A549 (cell line): Measurements from ENCODE around the gene B3GNT7. TPM values are rescaled to one million over a fixed set of nuclear protein-coding genes. Genes with fewer than 3 reads are reported as not detected.

ENCODE experiments used
- ATAC-seq, 2 experiments: fragments of 200-7000 bp in 1 of 2; fragments of >200 bp in 1 of 2; cut with Nextera tagmentation in 1 of 2; cut with Tn5 transposase in 1 of 2; 3 replicates each; pipeline versions ENCODE4 v1.8.0 to v1.9.1; 2018 to 2020; ENCODE audit warnings: mild to moderate bottlenecking in 1 of 2, moderate library complexity in 1 of 2
- CTCF ChIA-PET: fragments of 300-600 bp; sonication (Branson Sonifier 250); formaldehyde crosslinking; extraction: SDS; loops from one replicate; lab custom pipeline; 2021; ENCODE audit warnings: antibody characterized with exemption, inconsistent platforms; lab: Yijun Ruan, JAX
- POLR2A ChIA-PET: fragments of 350-600 bp; formaldehyde crosslinking; extraction: SDS; loops from one replicate; lab custom pipeline; 2021; ENCODE audit warnings: antibody characterized with exemption, inconsistent platforms; lab: Yijun Ruan, JAX
- DNase-seq, 2 experiments: peaks; one replicate each; pipeline versions ENCODE4 v3.0.0 to v3.0.0-alpha.2; 2011 to 2016; ENCODE audit warnings: low read depth in 1 of 2, low spot score in 1 of 2
- FAIRE-seq: peaks from 2 replicates; lab custom pipeline; 2011; peaks lifted over from hg19 to GRCh38; lab: Jason Lieb, UNC
- H3K27ac ChIP-seq, 2 experiments: fragments of >200 bp; sonication (Bioruptor Twin); formaldehyde crosslinking; 3 replicates each; pipeline ENCODE4 v1.5.1; 2016 to 2017
- H3K4me1 ChIP-seq: fragments of >200 bp; sonication (Bioruptor Twin); formaldehyde crosslinking; 3 replicates; pipeline ENCODE4 v1.6.1; 2016
- H3K4me2 ChIP-seq: fragments of >200 bp; sonication (Bioruptor Twin); formaldehyde crosslinking; 3 replicates; pipeline ENCODE4 v1.6.1; 2016
- H3K4me3 ChIP-seq: fragments of >200 bp; sonication (Bioruptor Twin); formaldehyde crosslinking; 3 replicates; pipeline ENCODE4 v1.5.1; 2016
- H3K9me3 ChIP-seq: fragments of >200 bp; sonication (Bioruptor Twin); formaldehyde crosslinking; 3 replicates; pipeline ENCODE4 v1.6.1; 2016
- BHLHE40 ChIP-seq: IDR thresholded peaks from 2 replicates; pipeline ENCODE4 v1.6.1; 2012; ENCODE audit warnings: low read depth, low read length, inconsistent platforms
- CEBPB ChIP-seq, 2 experiments: fragments of >200 bp in 1 of 2; sonication (Bioruptor Twin) in 1 of 2; formaldehyde crosslinking in 1 of 2; IDR thresholded peaks; 2 replicates each; pipeline ENCODE4 v1.6.1; 2012 to 2016
- CHD2 ChIP-seq: fragments of 150-350 bp; IDR thresholded peaks from 2 replicates; pipeline ENCODE4 v1.6.1; 2014; ENCODE audit warnings: low read length; ENCODE audit not compliant: partially characterized antibody
- EP300 ChIP-seq, 2 experiments: fragments of >200 bp; sonication (Bioruptor Twin); formaldehyde crosslinking; IDR thresholded peaks; 2 replicates in 1 of 2; 3 replicates in 1 of 2; pipeline ENCODE4 v1.6.1; 2016 to 2017
- FOSL2 ChIP-seq, 2 experiments: fragments of 450-650 bp in 1 of 2; fragments of >200 bp in 1 of 2; sonication (Bioruptor Twin) in 1 of 2; formaldehyde crosslinking; IDR thresholded peaks; 2 replicates each; pipeline versions ENCODE4 v1.5.0 to v1.6.1; 2016 to 2020; ENCODE audit warnings: mild to moderate bottlenecking in 1 of 2, moderate library complexity in 1 of 2
- FOXS1 ChIP-seq: fragments of 250-450 bp; sonication (Bioruptor Pico); IDR thresholded peaks from 2 replicates; pipeline ENCODE4 v1.5.0; 2020; ENCODE audit warnings: mild to moderate bottlenecking, moderate library complexity
- GATA3 ChIP-seq: IDR thresholded peaks from 2 replicates; pipeline ENCODE4 v1.6.1; 2012; ENCODE audit warnings: borderline replicate concordance
- HOXA7 ChIP-seq: fragments of 250-450 bp; sonication (Bioruptor Pico); IDR thresholded peaks from 2 replicates; pipeline ENCODE4 v1.5.0; 2020; ENCODE audit warnings: mild to moderate bottlenecking, moderate library complexity
- JUNB ChIP-seq: fragments of >200 bp; sonication (Bioruptor Twin); formaldehyde crosslinking; IDR thresholded peaks from 2 replicates; pipeline ENCODE4 v1.6.1; 2016
- KDM1A ChIP-seq: fragments of 200-600 bp; sonication (generic); IDR thresholded peaks from 2 replicates; pipeline ENCODE4 v1.6.1; 2016; ENCODE audit warnings: low read depth, mild to moderate bottlenecking
- NPAS2 ChIP-seq: fragments of 250-450 bp; sonication (Bioruptor Pico); IDR thresholded peaks from 2 replicates; pipeline ENCODE4 v1.8.0; 2022; ENCODE audit warnings: mild to moderate bottlenecking, moderate library complexity, borderline replicate concordance
- POLR2AphosphoS2 ChIP-seq: conservative IDR thresholded peaks from 2 replicates; pipeline ENCODE4 v1.6.1; 2012; ENCODE audit warnings: low read length, improper control_type of control experiment, inconsistent platforms
- SMC3 ChIP-seq: fragments of >200 bp; sonication (Bioruptor Twin); formaldehyde crosslinking; IDR thresholded peaks from 3 replicates; pipeline ENCODE4 v1.6.1; 2018; ENCODE audit warnings: inconsistent platforms
- SREBF2 ChIP-seq: fragments of 450-650 bp; IDR thresholded peaks from 2 replicates; pipeline ENCODE4 v1.6.1; 2014; ENCODE audit warnings: mild to moderate bottlenecking, moderate library complexity
- TFCP2L1 ChIP-seq: fragments of 250-450 bp; sonication (Bioruptor Pico); IDR thresholded peaks from 2 replicates; pipeline ENCODE4 v1.5.0; 2021; ENCODE audit warnings: mild to moderate bottlenecking
- TP53 ChIP-seq: fragments of 250-450 bp; sonication (Bioruptor Pico); IDR thresholded peaks from 2 replicates; pipeline ENCODE4 v1.5.0; 2021; ENCODE audit warnings: mild to moderate bottlenecking, moderate library complexity
- WGBS: methylation state at CpG from one replicate; pipeline ENCODE4 v1.1.6; 2017; ENCODE audit errors: missing lambda C conversion rate; 5-methylcytosine and 5-hydroxymethylcytosine counted together
- polyA plus RNA-seq, 4 experiments: library from polyadenylated mRNA; depleted of rRNA in 3 of 4; stranded (reverse); fragments of >200 nt; fragmentation: RNase III in 1 of 4; extraction: RNeasy Plus Mini Kit Qiagen cat#74134 plus additional on column Dnase treatment in 1 of 4; gene quantifications; 2 replicates in 3 of 4; 3 replicates in 1 of 4; pipeline ENCODE4 v1.2.3, GENCODE V29; 2011 to 2017
- TF ChIP-seq, protein P1 (sequence below): fragments of 450-650 bp; IDR thresholded peaks from 2 replicates; pipeline ENCODE4 v1.6.1; 2014; ENCODE audit warnings: antibody characterized with exemption
- TF ChIP-seq, protein P2 (sequence below): fragments of 150-350 bp; IDR thresholded peaks from 2 replicates; pipeline ENCODE4 v1.6.1; 2014; ENCODE audit warnings: low read depth, mild to moderate bottlenecking, low read length
- TF ChIP-seq, protein P3 (sequence below): fragments of 250-450 bp; sonication (Bioruptor Pico); IDR thresholded peaks from 2 replicates; pipeline ENCODE4 v1.5.0; 2021; ENCODE audit warnings: mild to moderate bottlenecking, moderate library complexity, borderline replicate concordance
- TF ChIP-seq, protein P4 (sequence below): IDR thresholded peaks from 2 replicates; pipeline ENCODE4 v1.6.1; 2012; ENCODE audit warnings: low read depth, borderline replicate concordance
- TF ChIP-seq, protein P5 (sequence below): fragments of 250-450 bp; sonication (Bioruptor Pico); IDR thresholded peaks from 2 replicates; pipeline ENCODE4 v1.5.0; 2020; ENCODE audit warnings: low read depth, mild to moderate bottlenecking, moderate library complexity
- TF ChIP-seq, protein P6 (sequence below): fragments of 200-600 bp; sonication (generic); IDR thresholded peaks from 2 replicates; pipeline ENCODE4 v1.6.1; 2016; ENCODE audit warnings: antibody characterized with exemption, mild to moderate bottlenecking, moderate library complexity

B3GNT7 gene
- polyA plus RNA-seq, 2 of the 4 experiments (the other 2 are of a cell fraction), result 0.48 to 0.96 TPM

DNA sequence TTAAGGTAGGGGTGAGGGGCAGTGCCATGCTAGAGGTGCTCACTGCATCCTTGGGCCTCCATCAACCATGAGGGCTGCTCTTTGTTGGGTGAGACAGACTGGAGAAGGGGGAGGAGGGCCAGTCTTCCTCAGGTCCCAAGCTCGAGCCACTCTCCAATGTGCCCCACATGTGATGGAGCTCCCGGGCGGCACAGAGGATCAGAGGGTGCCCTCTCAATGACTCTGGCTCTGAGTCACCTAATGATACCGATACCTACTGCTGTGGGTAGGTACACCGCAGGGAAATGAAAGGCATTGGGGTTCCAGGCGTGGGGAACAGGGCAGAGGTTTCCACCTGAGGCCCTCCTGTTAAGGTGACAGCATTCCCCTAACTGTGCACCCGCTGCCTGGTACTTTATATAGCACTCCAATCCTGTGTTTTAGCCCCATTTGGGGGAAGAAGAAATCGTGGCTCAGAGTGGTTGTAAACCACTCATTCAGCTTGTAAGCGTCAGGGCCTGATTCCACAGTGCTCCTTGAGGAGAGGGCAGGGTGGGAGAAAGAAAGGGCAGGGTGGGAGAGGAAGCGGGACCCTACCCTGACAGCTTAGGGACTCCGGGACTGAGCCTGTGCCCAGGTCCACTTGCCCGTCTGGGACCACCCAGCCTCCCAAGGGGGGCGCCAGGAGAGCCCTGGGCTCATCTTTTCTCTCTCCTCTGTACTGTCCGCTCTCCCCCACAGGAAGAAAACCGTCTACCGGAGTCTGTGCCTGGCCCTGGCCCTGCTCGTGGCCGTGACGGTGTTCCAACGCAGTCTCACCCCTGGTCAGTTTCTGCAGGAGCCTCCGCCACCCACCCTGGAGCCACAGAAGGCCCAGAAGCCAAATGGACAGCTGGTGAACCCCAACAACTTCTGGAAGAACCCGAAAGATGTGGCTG lies 1.8 kb downstream of the B3GNT7 start:
- ATAC-seq, result no peak; a peak in 1 of 6 replicates
- H3K4me2 ChIP-seq, result no peak overlapping the region
- 87% methylated on average over 20 of the region's 22 CpGs for WGBS
- POLR2A ChIA-PET, result no interaction called here
- CTCF ChIA-PET, result interaction anchor here (0.8 to 12.7 kb wide), 6 partner anchors 14 to 170 kb away, joined by 3 to 141 read pairs (median 11); no protein-coding TSS in a partner anchor
- TF ChIP-seq, protein P1, sequence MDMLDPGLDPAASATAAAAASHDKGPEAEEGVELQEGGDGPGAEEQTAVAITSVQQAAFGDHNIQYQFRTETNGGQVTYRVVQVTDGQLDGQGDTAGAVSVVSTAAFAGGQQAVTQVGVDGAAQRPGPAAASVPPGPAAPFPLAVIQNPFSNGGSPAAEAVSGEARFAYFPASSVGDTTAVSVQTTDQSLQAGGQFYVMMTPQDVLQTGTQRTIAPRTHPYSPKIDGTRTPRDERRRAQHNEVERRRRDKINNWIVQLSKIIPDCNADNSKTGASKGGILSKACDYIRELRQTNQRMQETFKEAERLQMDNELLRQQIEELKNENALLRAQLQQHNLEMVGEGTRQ, result no peak
- TF ChIP-seq FOSL2 (IDR thresholded peaks at IDR 0.05) (no peak), FOSL2 (CRISPR knock-in tag; IDR thresholded peaks at IDR 0.05) (no peak), SREBF2 (no peak), TFCP2L1 (CRISPR knock-in tag) (no peak), NPAS2 (CRISPR knock-in tag) (no peak), SMC3 (no peak), GATA3 (no peak), HOXA7 (CRISPR knock-in tag) (no peak), JUNB (no peak)
- TF ChIP-seq, protein P2, sequence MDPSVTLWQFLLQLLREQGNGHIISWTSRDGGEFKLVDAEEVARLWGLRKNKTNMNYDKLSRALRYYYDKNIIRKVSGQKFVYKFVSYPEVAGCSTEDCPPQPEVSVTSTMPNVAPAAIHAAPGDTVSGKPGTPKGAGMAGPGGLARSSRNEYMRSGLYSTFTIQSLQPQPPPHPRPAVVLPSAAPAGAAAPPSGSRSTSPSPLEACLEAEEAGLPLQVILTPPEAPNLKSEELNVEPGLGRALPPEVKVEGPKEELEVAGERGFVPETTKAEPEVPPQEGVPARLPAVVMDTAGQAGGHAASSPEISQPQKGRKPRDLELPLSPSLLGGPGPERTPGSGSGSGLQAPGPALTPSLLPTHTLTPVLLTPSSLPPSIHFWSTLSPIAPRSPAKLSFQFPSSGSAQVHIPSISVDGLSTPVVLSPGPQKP, result no peak
- TF ChIP-seq, protein P3, sequence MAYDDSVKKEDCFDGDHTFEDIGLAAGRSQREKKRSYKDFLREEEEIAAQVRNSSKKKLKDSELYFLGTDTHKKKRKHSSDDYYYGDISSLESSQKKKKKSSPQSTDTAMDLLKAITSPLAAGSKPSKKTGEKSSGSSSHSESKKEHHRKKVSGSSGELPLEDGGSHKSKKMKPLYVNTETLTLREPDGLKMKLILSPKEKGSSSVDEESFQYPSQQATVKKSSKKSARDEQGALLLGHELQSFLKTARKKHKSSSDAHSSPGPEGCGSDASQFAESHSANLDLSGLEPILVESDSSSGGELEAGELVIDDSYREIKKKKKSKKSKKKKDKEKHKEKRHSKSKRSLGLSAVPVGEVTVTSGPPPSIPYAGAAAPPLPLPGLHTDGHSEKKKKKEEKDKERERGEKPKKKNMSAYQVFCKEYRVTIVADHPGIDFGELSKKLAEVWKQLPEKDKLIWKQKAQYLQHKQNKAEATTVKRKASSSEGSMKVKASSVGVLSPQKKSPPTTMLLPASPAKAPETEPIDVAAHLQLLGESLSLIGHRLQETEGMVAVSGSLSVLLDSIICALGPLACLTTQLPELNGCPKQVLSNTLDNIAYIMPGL (CRISPR knock-in tag), result no peak
- TF ChIP-seq, protein P4, sequence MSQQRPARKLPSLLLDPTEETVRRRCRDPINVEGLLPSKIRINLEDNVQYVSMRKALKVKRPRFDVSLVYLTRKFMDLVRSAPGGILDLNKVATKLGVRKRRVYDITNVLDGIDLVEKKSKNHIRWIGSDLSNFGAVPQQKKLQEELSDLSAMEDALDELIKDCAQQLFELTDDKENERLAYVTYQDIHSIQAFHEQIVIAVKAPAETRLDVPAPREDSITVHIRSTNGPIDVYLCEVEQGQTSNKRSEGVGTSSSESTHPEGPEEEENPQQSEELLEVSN, result no peak
- TF ChIP-seq, all 56 proteins: peak for 0
- FAIRE-seq (no peak), DNase-seq (no peak)
- H3K4me3 ChIP-seq, result no peak overlapping the region
- H3K9me3 ChIP-seq, result no peaks in the 10 kb centered on the region
- H3K4me1 ChIP-seq, result peaks cover 18% of the 10 kb centered on the region
- H3K27ac ChIP-seq, result no peak overlapping the region

DNA sequence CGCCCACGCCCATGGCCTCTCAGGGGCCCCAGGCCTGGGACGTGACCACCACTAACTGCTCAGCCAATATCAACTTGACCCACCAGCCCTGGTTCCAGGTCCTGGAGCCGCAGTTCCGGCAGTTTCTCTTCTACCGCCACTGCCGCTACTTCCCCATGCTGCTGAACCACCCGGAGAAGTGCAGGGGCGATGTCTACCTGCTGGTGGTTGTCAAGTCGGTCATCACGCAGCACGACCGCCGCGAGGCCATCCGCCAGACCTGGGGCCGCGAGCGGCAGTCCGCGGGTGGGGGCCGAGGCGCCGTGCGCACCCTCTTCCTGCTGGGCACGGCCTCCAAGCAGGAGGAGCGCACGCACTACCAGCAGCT lies 2.4 kb downstream of the B3GNT7 start:
- DNase-seq (no peak), ATAC-seq (no peak), FAIRE-seq (no peak)
- Histone ChIP-seq H3K4me3 (no peak overlapping the region), H3K4me1 (peaks cover 18% of the 10 kb centered on the region), H3K9me3 (no peaks in the 10 kb centered on the region), H3K4me2 (no peak overlapping the region), H3K27ac (no peak overlapping the region)
- ChIA-PET CTCF (interaction anchor here (1.2 to 12.7 kb wide), 4 partner anchors 13 to 171 kb away, joined by 4 to 141 read pairs (median 20); no protein-coding TSS in a partner anchor), POLR2A (no interaction called here)
- WGBS, result 97% methylated on average over 28 of the region's 28 CpGs
- TF ChIP-seq, protein P5, sequence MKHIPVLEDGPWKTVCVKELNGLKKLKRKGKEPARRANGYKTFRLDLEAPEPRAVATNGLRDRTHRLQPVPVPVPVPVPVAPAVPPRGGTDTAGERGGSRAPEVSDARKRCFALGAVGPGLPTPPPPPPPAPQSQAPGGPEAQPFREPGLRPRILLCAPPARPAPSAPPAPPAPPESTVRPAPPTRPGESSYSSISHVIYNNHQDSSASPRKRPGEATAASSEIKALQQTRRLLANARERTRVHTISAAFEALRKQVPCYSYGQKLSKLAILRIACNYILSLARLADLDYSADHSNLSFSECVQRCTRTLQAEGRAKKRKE (CRISPR knock-in tag), result no peak
- TF ChIP-seq TFCP2L1 (CRISPR knock-in tag) (no peak), SMC3 (no peak), POLR2AphosphoS2 (no peak), KDM1A (no peak), CEBPB (IDR thresholded peaks at IDR 0.05) (no peak), TP53 (CRISPR knock-in tag) (no peak), CHD2 (no peak), EP300 (IDR thresholded peaks at IDR 0.05) (no peak), BHLHE40 (no peak), FOXS1 (CRISPR knock-in tag) (no peak), FOSL2 (IDR thresholded peaks at IDR 0.05) (no peak), FOSL2 (CRISPR knock-in tag; IDR thresholded peaks at IDR 0.05) (no peak)
- TF ChIP-seq, protein P4, result no peak
- TF ChIP-seq, protein P6, sequence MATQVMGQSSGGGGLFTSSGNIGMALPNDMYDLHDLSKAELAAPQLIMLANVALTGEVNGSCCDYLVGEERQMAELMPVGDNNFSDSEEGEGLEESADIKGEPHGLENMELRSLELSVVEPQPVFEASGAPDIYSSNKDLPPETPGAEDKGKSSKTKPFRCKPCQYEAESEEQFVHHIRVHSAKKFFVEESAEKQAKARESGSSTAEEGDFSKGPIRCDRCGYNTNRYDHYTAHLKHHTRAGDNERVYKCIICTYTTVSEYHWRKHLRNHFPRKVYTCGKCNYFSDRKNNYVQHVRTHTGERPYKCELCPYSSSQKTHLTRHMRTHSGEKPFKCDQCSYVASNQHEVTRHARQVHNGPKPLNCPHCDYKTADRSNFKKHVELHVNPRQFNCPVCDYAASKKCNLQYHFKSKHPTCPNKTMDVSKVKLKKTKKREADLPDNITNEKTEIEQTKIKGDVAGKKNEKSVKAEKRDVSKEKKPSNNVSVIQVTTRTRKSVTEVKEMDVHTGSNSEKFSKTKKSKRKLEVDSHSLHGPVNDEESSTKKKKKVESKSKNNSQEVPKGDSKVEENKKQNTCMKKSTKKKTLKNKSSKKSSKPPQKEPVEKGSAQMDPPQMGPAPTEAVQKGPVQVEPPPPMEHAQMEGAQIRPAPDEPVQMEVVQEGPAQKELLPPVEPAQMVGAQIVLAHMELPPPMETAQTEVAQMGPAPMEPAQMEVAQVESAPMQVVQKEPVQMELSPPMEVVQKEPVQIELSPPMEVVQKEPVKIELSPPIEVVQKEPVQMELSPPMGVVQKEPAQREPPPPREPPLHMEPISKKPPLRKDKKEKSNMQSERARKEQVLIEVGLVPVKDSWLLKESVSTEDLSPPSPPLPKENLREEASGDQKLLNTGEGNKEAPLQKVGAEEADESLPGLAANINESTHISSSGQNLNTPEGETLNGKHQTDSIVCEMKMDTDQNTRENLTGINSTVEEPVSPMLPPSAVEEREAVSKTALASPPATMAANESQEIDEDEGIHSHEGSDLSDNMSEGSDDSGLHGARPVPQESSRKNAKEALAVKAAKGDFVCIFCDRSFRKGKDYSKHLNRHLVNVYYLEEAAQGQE, result no peak
- TF ChIP-seq, protein P2, result no peak
